Vagina (tissue), 2 donors: Measurements from ENCODE around the gene UROC1.

Experiments
- CTCF ChIP-seq, 3 experiments: fragments of 450-650 bp in 2 of 3; fragments of 200-600 bp in 1 of 3; sonication (generic) in 1 of 3; IDR thresholded peaks; one replicate each; pipeline ENCODE4 v1.5.1; 2017 to 2019; ENCODE audit warnings: antibody characterized with exemption in 3 of 3, mild to moderate bottlenecking in 2 of 3, moderate library complexity in 2 of 3
- POLR2A ChIP-seq, 2 donors: fragments of 450-650 bp; IDR thresholded peaks; one replicate each; pipeline ENCODE4 v1.6.1; 2017; ENCODE audit warnings: antibody characterized with exemption in 2 of 2, mild to moderate bottlenecking in 2 of 2, moderate library complexity in 2 of 2

GRCh38 chr3:126546013-126546412 lies 28.4 kb upstream of the UROC1 start:
- TF ChIP-seq POLR2A (IDR thresholded peaks at IDR 0.05) (no peak), CTCF (IDR thresholded peaks at IDR 0.05) (no peak)
